HepG2 (cell line): ENCODE data around the gene RPP21.
A peak's percentile ranks its signal among the peaks of the same experiment; 100 is the strongest.

Source experiments
- ETV5 ChIP-seq: IDR thresholded peaks from 2 replicates; pipeline ENCODE4 v1.6.1; 2018; ENCODE audit warnings: missing biosample characterization, missing genetic modification reagents, inconsistent platforms, borderline replicate concordance
- HCFC1 ChIP-seq: fragments of 150-350 bp; IDR thresholded peaks from 2 replicates; pipeline ENCODE4 v1.6.1; 2014; ENCODE audit warnings: low read depth, low read length
- NFYC ChIP-seq: IDR thresholded peaks from 2 replicates; pipeline ENCODE4 v1.6.1; 2016; ENCODE audit warnings: missing genetic modification reagents, missing compliant biosample characterization
- RAD21 ChIP-seq: fragments of 450-650 bp; formaldehyde crosslinking; IDR thresholded peaks from 2 replicates; pipeline ENCODE4 v1.5.0; 2020; ENCODE audit warnings: mild to moderate bottlenecking
- TSC22D2 ChIP-seq: sonication (generic); formaldehyde crosslinking; IDR thresholded peaks from 2 replicates; pipeline ENCODE4 v1.5.1; 2020; ENCODE audit warnings: missing genetic modification reagents, mild to moderate bottlenecking, borderline replicate concordance
- ZNF766 ChIP-seq: sonication (generic); formaldehyde crosslinking; IDR thresholded peaks from 2 replicates; pipeline ENCODE4 v1.5.0; 2020; ENCODE audit warnings: missing genetic modification reagents, borderline replicate concordance
- TF ChIP-seq, protein P1 (sequence below): sonication (generic); formaldehyde crosslinking; IDR thresholded peaks from 2 replicates; pipeline ENCODE4 v1.5.0; 2020; ENCODE audit warnings: mild to moderate bottlenecking, missing genetic modification reagents, moderate library complexity
- TF ChIP-seq, protein P2 (sequence below): sonication (generic); formaldehyde crosslinking; IDR thresholded peaks from 2 replicates; pipeline ENCODE4 v1.4.0; 2020; ENCODE audit warnings: missing genetic modification reagents

DNA sequence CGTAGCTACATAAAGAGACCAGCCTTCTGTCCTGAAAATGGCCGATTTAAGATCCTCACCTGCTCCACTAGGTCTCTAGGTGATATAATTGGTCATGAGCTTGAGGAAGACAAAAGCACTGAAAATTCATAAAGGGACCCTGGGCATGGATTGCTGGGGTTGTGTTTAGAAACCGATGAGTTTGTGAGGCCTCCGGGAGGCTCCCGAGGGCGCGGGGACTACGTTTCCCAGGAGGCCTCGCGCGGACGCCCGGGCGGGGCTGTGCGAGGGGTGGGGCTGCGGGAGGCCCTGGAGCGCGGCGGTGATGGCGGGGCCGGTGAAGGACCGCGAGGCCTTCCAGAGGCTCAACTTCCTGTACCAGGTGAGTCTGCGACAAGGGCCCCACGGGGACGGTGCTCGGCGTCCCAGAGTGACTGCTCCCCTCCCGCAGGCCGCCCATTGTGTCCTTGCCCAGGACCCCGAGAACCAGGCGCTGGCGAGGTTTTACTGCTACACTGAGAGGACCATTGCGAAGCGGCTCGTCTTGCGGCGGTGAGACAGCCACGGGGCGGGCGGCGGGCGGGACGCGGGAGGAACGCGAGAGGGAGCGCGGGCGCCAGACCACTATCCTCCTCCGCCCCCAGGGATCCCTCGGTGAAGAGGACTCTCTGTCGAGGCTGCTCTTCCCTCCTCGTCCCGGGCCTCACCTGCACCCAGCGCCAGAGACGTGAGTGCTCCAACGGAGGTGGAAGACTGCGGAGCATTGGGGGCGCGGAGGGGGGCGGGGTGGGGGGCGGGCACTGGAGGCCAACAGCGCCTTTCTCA is at the start of gene RPP21:
- peak; percentile 45; the same call in 1 of the 2 replicates for TF ChIP-seq RAD21 (CRISPR knock-in tag)
- TF ChIP-seq NFYC (CRISPR knock-in tag), result peak; percentile 58
- TF ChIP-seq, protein P1, sequence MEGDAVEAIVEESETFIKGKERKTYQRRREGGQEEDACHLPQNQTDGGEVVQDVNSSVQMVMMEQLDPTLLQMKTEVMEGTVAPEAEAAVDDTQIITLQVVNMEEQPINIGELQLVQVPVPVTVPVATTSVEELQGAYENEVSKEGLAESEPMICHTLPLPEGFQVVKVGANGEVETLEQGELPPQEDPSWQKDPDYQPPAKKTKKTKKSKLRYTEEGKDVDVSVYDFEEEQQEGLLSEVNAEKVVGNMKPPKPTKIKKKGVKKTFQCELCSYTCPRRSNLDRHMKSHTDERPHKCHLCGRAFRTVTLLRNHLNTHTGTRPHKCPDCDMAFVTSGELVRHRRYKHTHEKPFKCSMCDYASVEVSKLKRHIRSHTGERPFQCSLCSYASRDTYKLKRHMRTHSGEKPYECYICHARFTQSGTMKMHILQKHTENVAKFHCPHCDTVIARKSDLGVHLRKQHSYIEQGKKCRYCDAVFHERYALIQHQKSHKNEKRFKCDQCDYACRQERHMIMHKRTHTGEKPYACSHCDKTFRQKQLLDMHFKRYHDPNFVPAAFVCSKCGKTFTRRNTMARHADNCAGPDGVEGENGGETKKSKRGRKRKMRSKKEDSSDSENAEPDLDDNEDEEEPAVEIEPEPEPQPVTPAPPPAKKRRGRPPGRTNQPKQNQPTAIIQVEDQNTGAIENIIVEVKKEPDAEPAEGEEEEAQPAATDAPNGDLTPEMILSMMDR (CRISPR knock-in tag), result peak; percentile 31
- peak; percentile 89; the same call in 1 of the 2 replicates for TF ChIP-seq TSC22D2
- peak; percentile 78; the same call in 1 of the 2 replicates for TF ChIP-seq ETV5 (CRISPR knock-in tag)
- TF ChIP-seq, protein P2, sequence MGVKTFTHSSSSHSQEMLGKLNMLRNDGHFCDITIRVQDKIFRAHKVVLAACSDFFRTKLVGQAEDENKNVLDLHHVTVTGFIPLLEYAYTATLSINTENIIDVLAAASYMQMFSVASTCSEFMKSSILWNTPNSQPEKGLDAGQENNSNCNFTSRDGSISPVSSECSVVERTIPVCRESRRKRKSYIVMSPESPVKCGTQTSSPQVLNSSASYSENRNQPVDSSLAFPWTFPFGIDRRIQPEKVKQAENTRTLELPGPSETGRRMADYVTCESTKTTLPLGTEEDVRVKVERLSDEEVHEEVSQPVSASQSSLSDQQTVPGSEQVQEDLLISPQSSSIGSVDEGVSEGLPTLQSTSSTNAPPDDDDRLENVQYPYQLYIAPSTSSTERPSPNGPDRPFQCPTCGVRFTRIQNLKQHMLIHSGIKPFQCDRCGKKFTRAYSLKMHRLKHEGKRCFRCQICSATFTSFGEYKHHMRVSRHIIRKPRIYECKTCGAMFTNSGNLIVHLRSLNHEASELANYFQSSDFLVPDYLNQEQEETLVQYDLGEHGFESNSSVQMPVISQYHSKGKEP (CRISPR knock-in tag), result 0 out of 2 replicates have a peak, but pooled peaks have one; percentile 72
- TF ChIP-seq ZNF766 (CRISPR knock-in tag), result peak; percentile 96; the same call in 1 of the 2 replicates
- peak; percentile 89 for TF ChIP-seq HCFC1
